DMS79 treated with DMSO at 0.1 percent for 48 hours (cell line): ENCODE measurements around the gene SPATA2L.

Experiments used
- DNase-seq: peaks from one replicate; lab custom pipeline; 2025; lab: John Stamatoyannopoulos, UW

The SPATA2L gene

DNA sequence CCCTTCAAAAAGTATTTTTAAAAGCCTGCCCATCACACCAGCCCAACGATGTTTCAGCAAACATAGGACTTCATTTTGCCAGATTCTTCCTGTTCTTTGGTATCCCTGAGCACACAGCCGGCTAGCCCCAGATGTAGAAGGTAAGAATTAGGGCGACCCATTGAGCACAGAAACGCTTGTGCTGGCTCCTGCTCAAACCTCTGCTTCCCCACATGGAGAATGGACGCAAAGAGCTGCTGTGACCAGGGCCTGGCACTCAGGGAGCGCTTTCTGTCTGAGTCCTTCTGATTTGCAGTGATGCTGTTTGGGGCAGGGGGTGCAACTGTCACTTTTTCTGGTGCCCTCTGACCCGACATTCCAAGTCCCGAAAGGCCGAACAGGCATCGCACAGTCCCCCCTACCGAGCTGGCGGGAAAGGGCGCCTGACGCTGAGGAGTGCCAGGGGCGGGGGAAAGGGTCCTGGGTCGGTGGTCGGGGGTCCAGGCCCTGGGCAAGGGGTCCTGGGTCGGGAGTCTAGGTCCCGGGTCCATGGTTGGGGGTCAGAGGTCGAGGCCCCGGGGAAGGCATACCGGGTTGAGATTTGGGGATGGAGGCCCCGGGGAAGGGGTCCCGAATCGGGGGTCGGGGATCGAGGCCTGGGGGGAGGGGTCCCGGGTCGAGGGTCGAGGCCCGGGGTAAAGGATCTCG lies 44.9 kb downstream of the SPATA2L start:
- DNase-seq, result no peak

DNA sequence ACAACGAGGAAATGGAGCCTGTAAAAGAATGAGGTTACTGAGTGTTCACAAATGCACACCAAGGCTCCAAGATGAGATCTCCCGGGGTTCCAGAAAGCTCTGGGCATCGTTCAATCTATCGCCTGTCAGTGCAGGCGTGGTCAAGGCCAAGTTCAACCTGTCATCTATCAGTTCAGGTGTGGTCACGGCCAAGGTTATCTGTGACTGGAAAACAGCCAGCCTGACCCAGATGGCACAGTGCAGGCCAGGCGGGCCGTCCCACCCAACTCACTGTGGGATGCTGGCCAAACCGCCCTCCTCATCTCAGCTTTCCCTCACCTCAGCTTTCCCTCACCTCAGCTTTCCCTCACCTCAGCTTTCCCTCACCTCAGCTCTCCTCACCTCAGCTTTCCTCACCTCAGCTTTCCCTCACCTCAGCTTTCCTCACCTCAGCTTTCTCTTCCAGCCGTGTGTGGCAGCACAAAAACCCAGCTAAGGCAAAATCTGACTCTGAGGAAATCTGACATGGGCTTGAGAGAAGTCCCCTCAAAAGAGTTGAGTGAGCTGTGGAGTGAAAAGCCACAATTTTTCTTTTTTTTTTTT lies 46.4 kb downstream of the SPATA2L start:
- no peak for DNase-seq

DNA sequence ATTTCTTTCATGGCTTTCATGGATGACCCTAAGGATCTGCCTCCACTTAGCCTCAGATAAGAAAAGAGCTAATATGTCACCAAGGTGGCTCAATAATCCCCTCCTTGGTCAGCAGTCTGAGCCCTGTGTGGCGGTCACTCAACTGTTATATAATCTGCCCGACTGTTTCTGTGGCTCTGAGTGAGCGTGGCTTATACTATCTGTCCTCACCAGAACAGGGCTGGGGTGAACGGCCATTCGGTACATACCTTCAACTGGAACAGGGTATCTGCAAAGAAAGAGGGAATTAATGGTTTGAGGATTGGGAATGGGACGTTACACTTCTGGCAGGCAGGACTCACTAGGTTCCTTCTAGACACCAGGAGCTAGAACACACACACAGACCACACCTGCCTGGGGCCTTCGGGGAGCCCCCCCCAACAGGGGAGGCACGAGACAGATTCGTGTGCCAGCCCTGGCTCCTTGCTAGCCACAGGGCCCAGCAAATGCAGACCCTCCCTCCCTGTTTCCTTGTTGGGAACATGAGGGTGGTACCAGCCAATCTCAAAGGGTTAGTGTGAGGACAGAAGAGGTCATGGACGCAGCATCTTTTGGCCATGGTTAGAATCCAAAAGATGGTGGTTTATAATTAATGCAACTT lies 47.7 kb downstream of the SPATA2L start:
- DNase-seq, result no peak

DNA sequence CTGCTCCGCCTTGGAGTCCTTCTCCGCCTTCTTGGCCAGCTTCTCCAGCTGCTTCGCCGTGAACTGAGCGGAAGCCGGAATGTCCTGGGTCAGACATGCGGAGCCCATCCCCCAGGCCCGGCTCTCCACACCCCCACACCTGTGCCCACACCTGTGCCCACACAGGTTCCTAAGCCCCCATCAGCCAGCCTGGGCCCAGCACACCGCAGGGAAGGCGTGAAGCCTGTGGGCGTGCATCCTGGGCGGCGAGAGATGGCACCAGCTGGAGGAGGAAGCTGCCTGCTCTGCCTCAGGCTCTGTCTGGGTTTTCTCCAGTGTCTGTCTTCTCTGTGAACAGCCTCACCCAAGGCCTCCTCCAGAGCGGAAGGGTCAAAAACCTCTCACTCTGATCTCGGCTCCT lies 49.9 kb downstream of the SPATA2L start:
- DNase-seq, result no peak

GRCh38 chr16:89646906-89647305 lies 54.6 kb downstream of the SPATA2L start:
- no peak for DNase-seq
